Endometrial microvascular endothelial cells (primary cell): ENCODE data around the gene MYCBPAP. TPM values are rescaled to one million over a fixed set of nuclear protein-coding genes. Genes with fewer than 3 reads are reported as not detected.
"Not testable (repeated sequence)": the region's sequence is repeated elsewhere in the genome, so short reads cannot be mapped to it uniquely, and the experiment has no call there.

Experiments used
- in situ Hi-C: cut with HindIII; loops from 2 replicates; pipeline ENCODE4 v1.10.0; 2017; ENCODE audit warnings: low sequenced_read_pairs, low pct_unique_long_range_greater_than_20kb; ENCODE audit errors: inconsistent ontology term
- total RNA-seq: library from RNA; depleted of rRNA; stranded (reverse); fragments of >200 nt; gene quantifications from one replicate; pipeline ENCODE4 v1.2.3, GENCODE V29; 2015; ENCODE audit errors: inconsistent ontology term

Gene MYCBPAP
- total RNA-seq, 1 donor from 2014 or later, result 5.5 TPM

DNA sequence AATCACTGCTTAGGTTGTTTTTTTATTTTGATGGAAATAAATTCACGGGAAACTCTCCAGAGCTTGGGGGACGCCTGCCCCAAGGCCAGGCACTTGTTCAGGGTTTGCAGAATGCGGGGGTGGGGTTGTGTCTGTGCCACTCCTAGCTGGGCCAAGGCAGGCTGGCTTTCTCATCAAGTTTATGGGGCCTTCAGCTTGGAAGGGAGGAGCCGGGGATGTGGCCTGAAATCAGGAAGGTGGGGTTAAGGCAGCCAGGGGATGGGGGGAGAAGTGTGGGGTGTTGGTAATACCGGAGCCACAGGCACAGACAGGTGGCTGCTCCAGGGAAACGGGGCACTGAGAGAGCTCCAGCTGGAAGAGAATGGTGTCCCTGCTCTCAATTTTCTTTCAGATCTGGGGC, 37.8 kb upstream of the MYCBPAP start:
- in situ Hi-C loops, result no loop called here

DNA sequence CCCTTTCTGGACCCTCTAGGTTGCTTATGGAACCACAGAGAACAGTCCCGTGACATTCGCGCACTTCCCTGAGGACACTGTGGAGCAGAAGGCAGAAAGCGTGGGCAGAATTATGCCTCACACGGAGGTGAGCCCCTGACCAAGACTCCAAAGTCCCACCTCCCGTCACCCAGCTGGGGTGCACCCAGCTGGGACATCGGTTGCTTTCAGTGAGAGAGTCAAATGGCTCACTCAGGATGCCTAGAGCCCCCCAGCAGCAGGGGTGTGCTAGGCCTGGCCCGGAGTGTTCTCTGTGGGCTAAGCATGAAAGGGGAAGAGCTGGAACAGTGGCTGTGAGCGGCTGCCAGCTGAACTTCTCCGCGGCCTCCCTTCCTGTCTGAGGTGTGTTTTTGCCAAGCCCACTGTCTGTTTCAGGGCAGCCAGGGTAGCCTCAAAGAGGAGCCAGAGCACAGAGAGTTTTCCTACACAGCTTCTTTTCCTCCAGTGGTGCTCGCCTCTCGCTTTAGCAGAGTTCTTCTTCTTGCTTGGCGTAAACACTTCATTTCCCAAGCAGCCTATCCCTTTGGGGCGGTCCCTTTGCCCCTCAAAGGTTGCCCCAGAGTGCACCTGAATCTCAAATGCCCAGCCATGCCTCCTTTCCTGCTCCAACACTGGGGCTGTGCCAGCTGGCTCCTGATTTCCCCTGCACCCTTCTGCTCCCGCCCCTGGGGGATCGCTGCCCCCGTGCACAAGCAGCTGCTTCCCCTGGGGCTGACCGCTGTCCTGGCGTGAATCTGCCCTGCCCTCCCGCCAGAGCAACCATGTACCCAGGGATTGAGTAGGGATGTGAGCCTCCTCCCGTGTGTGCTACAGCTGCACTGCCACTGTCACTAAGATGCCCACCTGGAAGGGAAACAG, 37.0 kb upstream of the MYCBPAP start:
- in situ Hi-C loops, result no loop called here

DNA sequence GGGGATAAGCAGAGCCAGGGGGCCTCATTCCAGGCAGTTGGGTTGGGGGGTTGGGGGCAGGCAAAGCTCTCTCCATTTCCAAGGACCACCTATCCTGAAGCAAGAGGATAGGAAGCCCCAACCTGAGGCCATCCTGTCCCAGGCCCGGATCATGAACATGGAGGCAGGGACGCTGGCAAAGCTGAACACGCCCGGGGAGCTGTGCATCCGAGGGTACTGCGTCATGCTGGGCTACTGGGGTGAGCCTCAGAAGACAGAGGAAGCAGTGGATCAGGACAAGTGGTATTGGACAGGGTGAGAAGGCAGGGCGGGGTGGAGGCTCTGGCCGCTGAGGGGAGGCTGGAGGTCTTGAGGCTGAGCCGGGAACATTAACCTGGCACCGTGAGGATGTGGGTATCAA, 36.0 kb upstream of the MYCBPAP start:
- in situ Hi-C loops, result no loop called here

DNA sequence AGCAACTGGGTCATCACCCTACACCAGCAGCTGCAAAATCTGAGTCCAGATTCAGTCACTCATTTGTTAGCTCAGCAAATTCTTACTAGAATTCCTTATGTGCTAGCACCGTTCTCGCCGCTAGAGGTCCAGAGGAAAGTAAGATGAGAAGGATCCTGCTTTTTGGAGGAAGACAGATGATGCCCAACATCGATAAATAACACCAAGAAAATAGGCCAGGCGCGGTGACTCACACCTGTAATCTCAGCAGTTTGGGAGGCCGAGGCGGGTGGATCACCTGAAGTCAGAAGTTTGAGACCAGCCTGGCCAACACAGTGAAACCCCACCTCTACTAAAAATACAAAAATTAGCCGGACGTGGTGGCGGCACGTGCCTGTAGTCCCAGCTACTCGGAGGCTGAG, 35.5 kb upstream of the MYCBPAP start:
- in situ Hi-C loops, result not testable (repeated sequence)

DNA sequence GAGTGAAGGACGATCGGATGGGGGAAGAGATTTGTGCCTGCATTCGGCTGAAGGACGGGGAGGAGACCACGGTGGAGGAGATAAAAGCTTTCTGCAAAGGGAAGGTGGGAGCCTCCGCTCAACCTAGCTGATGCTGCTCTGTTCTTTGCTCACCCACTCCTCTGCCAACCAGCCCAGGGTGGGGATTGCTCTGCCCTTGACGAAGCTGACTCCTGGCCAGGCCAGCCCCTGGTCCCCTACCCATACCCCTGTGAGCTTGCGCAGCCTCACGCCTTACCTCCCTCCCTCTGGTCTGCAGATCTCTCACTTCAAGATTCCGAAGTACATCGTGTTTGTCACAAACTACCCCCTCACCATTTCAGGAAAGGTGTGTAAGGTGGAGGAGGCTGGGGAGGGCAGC, 34.3 kb upstream of the MYCBPAP start:
- in situ Hi-C loops, result no loop called here

DNA sequence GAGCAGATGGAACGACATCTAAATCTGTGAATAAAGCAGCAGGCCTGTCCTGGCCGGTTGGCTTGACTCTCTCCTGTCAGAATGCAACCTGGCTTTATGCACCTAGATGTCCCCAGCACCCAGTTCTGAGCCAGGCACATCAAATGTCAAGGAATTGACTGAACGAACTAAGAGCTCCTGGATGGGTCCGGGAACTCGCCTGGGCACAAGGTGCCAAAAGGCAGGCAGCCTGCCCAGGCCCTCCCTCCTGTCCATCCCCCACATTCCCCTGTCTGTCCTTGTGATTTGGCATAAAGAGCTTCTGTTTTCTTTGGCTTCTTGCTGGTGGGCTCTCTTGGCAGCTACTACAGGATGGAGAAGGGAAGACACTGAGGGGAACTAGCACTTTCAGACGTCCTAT, 33.7 kb upstream of the MYCBPAP start:
- in situ Hi-C loops, result no loop called here

DNA sequence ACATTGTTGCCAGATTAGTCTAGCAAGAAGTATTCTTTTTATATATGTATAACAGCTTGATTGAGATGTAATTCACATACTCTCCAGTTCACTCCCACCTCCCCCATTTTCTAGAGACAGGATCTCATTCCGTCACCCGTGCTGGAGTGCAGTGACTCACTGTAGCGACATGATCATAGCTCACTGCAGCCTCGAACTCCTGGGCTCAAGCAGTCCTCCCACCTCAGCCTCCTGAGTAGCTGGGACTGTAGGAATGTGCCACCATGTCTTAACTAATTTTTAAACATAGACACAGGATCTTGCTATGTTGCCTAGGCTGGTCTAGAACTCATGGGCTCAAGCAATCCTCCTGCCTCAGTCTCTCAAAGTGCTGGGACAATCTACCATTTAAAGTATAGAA, 32.9 kb upstream of the MYCBPAP start:
- in situ Hi-C loops, result no loop called here

DNA sequence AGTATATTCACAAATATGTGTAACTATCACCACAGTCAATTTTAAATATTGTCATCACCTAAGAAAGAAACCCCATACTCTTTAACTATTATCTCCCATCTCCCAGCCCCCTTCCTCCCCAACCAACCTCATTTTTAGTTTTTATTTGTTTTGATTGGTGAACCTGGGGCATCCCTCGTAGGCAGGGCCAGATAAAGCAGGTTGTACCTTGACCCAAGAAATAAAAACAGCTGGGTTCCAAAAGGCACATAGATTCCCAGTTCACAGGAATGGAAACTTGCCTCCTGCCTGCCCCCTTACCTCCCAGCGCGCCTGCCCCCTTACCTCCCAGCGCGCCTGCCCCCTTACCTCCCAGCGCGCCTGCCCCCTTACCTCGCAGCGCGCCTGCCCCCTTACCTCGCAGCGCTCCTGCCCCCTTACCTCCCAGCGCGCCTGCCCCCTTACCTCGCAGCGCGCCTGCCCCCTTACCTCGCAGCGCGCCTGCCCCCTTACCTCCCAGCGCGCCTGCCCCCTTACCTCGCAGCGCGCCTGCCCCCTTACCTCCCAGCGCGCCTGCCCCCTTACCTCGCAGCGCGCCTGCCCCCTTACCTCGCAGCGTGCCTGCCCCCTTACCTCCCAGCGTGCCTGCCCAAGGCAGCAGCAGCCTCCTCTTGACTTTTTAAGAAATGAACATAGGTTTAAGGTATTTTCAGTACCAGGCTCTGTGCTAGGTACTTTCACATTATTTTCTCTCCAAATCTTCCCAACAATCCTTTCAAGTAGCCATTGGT, 32.3 kb upstream of the MYCBPAP start:
- in situ Hi-C loops, result not testable (repeated sequence)

DNA sequence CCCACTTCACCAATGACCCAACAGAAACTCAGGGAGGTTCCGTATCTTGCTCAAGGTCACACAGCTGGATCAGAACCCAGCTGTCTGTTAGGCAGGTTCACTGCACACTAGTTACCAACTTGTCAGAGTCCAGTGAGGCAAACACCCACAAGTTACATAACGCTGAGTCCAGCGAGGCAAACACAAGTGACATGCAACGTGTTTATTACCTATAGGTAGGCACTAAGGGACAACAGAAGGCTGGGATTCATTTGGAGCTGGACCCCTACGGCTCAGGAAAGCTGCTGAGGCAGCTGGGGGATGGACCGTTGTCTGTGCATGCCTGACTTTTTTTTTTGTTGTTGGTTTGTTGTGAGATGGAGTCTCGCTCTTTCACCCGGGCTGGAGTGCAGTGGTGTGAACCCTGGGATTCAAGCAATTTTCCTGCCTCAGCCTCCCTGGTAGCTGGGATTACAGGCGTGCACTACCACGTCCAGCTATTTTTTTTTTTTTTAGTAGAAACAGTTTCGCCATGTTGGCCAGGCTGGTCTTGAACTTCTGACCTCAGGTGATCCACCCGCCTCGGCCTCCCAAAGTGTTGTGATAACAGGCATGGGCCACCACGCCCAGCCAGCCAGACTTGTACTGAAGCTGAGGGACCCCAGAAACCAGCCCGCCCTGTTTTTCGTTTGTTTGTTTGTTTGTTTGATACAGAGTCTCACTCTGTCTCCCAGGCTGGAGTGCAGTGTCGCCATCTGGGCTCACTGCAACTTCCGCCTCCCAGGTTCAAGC, 31.5 kb upstream of the MYCBPAP start:
- in situ Hi-C loops, result no loop called here

DNA sequence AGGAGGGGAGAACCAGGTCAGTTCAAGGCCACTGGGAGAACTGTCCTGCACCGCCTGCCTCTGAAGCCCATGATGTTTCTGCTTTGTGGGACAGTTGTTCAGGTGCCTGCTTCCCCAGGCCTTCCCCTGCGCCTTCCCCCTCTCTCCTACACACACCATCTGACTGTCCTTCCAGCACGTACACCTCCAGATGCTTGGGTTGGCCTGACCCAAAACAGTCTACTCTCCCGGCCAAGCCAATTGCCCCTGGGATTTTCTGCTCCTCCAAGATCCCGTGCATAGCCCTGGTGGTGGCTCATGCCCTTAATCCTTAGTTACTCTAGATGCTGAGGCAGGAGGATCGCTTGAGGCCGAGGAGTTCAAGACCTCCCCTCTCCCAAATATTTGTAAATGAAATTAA, 30.3 kb upstream of the MYCBPAP start:
- in situ Hi-C loops, result no loop called here

DNA sequence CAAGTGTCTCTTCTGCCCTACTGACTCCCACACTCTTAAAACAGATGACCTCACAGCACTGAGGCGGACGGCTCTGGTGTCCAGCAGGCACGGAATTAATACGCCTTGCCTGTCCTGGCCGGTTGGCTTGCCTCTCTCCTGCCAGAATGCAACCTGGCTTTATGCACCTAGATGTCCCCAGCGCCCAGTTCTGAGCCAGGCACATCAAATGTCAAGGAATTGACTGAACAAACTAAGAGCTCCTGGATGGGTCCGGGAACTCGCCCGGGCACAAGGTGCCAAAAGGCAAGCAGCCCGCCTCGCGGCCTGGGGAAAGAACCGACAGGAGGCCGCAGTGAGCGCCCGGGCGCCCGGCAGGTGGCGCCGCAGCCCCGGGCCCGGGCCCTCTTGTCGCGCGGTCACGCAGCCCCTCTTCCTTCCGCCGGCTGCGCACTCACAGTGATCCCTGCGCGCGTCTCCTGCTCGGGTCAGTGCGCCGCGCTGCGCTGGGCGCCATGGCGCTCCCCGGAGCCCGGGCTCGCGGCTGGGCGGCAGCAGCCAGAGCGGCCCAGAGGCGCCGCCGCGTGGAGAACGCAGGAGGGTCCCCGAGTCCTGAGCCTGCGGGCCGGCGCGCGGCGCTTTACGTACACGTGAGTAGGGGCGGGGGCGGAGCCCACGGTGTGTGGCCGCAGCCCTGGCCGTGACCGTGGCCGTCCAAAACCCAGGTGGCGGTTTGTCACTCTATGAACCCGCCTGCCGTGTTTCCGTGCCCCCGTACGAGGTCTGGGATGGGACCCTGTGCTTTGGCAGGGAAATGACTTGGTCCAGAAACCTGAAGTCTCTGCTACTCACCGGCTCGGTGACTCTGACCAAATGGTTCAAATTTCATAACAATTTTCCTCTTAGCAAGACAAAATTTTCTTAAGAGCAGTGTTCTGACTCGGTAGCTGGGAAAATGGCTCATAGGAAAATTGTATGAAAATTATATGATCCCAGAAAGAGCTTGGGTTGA, 29.6 kb upstream of the MYCBPAP start, which contains the start of gene RSAD1:
Gene RSAD1 (plus strand): TSS at position 470 of the 991 bp plus-strand sequence. CDS start 25 bp downstream, at position 495.
- in situ Hi-C loops, result no loop called here

DNA sequence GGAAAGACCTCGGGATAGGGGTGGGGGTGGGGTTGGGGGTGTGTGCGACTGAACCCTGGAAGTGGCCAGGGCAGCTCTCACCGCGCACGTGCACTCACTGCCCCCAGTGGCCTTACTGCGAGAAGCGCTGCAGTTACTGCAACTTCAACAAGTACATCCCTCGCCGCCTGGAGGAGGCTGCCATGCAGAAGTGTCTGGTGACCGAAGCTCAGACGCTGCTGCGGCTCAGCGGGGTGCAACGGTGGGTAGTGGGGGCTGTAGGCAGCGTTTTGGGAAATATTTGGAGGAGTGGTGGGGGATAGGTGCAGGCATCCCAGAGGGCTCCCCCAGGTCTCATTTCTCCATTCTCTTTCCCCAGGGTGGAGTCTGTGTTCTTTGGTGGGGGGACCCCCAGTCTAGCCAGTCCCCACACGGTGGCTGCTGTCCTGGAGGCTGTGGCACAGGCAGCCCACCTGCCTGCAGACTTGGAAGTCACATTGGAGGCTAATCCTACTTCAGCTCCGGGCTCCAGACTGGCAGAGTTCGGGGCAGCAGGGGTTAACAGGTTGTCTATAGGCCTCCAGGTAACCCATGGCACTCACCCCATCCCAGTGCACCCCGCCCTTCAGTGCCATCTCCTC, 28.6 kb upstream of the MYCBPAP start:
- in situ Hi-C loops, result no loop called here

DNA sequence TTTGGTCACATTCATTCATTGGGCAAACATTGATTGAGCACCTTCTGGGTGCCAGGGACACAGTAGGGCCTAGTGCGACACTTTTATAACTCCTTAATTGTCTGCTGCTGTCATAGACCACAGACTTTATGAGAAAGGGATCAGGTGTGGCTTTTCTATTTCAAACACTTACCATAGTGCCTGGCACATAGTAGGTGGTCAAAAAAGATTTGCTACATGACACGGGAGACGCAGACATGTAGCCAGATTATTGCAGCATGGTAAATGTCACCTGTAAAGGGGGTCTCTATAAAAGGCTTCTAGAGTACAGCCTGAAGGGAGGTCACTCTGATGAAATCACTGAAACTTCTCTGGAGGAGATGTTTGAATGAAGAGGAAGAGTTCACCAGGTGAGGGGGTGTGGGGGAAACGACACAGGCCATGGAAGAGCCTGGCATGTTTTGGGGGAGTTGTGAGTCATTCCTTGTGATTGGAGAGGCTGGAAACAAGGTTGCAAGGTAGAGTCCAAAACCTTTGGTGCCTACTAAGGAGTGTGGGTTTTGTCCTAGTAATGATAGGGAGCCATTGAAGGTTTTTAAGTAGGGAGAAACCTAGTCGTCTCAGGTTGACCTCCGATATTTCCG, 28.0 kb upstream of the MYCBPAP start:
- in situ Hi-C loops, result no loop called here

DNA sequence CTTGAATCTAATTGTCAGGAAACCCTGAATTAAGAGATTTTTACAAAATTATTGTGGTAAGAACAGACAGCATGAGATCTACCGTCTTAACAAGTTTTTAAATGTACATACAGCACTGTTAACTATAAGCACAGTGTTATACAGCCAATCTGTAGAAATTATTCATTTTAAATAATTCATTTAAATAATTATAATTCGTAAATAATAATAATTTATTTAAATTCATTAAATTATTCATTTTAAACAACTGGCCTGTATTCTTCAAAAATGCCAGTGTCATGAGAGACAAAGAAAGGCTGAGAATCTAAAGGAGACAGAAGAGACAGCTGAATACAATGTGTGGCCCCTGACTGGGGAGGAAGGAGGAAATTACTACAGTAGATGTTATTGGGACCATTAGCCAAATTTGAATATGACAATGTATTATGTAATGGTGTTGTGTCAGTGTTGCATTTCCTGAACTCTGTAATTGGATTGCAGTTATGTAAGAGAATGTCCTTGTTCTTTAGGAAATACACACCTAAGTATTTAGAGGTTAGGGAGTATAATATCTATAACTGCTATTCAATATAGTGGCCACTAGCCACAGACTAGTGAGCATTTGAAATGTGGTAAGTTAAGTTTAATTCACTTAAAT, 27.3 kb upstream of the MYCBPAP start:
- in situ Hi-C loops, result no loop called here

DNA sequence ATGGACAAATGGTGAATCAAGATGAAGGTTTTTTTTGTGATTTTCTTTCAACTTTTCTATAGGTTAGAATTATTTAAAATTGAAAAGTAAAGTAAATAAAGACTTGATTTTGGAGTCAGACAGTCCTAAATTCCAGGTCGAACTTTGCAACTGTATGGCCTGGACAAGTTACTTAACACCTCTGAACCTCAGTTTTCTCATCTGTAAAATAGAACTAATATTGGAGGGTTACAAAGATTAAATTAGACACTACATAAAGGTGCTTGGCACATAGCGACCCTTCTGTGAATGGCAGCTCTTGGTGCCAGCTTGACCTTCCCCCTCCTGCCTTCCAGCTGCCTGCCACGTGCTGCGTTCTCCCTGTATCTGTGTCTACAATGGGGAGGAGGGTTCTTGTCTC, 26.6 kb upstream of the MYCBPAP start:
- in situ Hi-C loops, result no loop called here

DNA sequence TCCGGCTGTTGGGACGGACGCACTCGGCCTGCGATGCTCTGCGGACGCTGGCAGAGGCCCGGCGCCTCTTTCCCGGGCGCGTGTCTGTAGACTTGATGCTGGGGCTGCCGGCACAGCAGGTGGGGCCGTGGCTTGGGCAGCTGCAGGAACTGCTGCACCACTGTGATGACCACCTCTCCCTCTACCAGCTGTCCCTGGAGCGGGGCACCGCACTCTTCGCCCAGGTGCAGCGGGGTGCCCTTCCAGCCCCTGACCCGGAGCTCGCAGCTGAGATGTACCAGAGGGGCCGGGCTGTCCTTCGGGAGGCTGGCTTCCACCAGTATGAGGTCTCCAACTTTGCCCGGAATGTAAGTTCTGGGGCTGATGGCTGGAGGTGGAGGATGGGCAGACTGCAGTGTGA, 26.1 kb upstream of the MYCBPAP start:
- in situ Hi-C loops, result no loop called here

DNA sequence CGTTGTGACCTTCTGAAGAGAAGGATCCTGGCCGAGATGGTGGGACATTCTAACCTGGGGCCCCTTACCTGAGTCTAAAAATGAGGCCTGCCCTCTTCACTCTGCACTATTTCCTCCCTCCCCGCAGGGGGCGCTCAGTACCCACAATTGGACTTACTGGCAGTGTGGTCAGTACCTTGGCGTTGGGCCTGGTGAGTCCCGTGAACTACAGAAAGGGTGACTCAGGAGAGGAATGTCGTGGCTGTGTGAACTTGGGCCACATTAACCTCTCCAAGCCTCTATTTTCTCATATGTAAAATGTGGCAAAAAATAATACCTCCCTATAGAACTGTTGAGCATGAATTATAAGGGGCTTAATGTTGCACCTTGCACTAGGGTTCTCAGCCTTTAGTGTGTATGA, 25.7 kb upstream of the MYCBPAP start:
- in situ Hi-C loops, result no loop called here
